AG10803 (cell line): ENCODE results near the gene SNX21.
"Not testable (repeated sequence)": the region's sequence is repeated elsewhere in the genome, so short reads cannot be mapped to it uniquely, and the experiment has no call there.

Source experiments
- DNase-seq: peaks from one replicate; pipeline ENCODE4 v3.0.0; 2010; ENCODE audit warnings: low read depth
- H3K4me3 ChIP-seq: 2 replicates; pipeline ENCODE4 v1.5.1; 2011; ENCODE audit warnings: mild to moderate bottlenecking, low read length, control low read depth
- TF ChIP-seq, protein P1 (sequence below): conservative IDR thresholded peaks from 2 replicates; pipeline ENCODE4 v1.5.1; 2011; ENCODE audit warnings: mild to moderate bottlenecking, low read length, control low read depth, inconsistent platforms

The SNX21 gene

DNA sequence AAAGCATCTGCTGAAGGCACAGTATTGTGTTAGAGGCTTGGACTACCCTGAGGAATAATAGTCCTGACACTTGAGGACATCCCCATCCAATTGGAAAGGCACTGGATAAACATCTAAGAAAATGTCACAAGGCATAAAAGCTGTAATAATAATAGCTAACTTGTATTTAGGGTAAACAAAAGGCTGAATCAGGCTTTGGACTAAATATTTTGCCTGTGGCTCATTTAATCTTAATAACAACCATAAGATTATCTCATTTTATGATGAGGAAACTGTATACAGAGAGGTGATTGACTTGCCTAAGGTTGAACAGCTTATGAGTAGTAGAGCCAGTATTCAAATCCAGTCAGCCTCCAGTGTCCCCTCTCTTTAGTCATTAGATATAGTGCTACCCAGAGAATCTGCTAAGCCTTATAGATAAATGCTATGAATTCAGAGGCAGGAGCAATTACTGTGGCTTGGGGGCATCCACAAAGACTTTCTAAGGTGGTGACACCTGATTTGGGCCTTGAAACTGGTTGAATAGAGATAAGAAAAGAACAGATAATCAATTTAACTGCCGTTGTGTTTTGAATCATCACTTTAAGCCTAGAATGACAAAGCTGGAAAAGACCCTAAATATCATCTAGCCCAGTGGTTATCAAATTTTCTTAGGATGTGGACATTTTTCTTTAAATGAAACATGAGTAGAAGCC lies 40.0 kb downstream of the SNX21 start:
- DNase-seq = no peak

DNA sequence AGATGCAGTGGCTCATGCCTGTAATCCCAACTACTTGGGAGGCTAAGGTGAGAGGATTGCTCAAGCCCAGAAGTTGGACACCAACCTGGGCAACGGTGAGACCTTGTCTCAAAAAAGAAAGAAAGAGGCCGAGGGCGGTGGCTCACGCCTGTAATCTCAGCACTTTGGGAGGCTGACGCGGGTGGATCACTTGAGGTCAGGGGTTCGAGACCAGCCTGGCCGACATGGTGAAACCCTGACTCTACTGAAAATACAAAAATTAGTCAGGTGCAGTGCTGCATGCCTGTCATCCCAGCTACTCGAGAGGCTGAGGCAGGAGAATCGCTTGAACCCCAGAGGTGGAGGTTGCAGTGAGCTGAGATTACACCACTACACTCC lies 40.5 kb downstream of the SNX21 start:
- not testable (repeated sequence) for H3K4me3 ChIP-seq, DNase-seq

More for the DNA sequence above, 40.0 kb downstream of the SNX21 start:
- TF ChIP-seq, protein P1, sequence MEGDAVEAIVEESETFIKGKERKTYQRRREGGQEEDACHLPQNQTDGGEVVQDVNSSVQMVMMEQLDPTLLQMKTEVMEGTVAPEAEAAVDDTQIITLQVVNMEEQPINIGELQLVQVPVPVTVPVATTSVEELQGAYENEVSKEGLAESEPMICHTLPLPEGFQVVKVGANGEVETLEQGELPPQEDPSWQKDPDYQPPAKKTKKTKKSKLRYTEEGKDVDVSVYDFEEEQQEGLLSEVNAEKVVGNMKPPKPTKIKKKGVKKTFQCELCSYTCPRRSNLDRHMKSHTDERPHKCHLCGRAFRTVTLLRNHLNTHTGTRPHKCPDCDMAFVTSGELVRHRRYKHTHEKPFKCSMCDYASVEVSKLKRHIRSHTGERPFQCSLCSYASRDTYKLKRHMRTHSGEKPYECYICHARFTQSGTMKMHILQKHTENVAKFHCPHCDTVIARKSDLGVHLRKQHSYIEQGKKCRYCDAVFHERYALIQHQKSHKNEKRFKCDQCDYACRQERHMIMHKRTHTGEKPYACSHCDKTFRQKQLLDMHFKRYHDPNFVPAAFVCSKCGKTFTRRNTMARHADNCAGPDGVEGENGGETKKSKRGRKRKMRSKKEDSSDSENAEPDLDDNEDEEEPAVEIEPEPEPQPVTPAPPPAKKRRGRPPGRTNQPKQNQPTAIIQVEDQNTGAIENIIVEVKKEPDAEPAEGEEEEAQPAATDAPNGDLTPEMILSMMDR = no peak
- H3K4me3 ChIP-seq = no peak overlapping the region

DNA sequence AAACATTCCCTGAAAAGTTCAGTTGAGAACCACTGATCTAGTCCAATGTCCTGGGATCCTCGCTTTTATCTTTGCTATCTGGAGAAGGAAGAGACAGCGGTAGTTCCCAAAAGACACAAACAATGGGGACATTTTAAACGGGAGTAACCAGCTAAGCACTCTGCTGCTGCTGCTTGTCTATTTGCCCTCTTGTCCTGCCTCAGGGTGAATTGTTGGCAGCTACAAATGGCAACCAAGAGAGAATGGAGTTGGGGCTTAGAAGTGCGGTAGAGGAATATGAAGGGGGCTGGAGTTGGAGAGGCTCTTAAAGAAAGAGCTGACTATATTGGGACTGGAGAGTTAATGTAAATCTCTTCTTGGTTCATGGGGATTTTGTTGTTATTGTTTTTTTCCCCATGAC lies 41.0 kb downstream of the SNX21 start:
- TF ChIP-seq, protein P1 = no peak
- no peak overlapping the region for H3K4me3 ChIP-seq
- no peak for DNase-seq

DNA sequence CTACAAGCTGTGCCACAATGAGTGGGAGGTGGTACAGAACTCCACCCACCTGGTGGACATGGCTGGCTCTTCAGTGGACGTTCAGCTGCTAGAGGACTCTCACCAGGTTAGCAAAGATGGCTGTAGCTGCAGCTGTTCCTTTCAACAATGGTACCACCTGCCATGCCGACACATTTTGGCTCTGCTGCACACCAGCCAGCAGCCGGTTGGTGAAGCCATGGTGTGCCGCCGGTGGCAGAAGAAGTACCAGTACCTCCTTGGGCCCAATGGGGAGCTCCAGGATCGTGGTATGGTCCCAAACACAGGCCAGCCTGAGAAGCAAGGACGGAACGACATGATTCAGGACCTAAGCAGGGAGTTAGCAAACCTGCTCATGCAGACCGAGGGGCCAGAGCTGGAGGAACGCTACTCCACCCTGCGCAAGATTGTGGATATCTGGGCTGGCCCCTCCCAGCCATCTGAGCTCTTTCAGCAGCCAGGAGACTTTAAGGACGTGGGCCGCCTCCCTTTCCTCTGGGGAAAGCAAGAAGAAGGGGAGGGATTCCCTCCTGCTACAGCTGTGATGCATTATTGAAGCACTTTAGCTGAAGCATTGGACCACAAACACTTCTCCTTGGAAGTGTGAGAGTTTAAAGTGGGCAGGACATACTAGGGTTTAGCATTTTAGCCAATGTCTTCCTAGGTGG lies 44.6 kb downstream of the SNX21 start:
- peak; percentile 75 for DNase-seq
- no peak overlapping the region for H3K4me3 ChIP-seq
- TF ChIP-seq, protein P1 = no peak

DNA sequence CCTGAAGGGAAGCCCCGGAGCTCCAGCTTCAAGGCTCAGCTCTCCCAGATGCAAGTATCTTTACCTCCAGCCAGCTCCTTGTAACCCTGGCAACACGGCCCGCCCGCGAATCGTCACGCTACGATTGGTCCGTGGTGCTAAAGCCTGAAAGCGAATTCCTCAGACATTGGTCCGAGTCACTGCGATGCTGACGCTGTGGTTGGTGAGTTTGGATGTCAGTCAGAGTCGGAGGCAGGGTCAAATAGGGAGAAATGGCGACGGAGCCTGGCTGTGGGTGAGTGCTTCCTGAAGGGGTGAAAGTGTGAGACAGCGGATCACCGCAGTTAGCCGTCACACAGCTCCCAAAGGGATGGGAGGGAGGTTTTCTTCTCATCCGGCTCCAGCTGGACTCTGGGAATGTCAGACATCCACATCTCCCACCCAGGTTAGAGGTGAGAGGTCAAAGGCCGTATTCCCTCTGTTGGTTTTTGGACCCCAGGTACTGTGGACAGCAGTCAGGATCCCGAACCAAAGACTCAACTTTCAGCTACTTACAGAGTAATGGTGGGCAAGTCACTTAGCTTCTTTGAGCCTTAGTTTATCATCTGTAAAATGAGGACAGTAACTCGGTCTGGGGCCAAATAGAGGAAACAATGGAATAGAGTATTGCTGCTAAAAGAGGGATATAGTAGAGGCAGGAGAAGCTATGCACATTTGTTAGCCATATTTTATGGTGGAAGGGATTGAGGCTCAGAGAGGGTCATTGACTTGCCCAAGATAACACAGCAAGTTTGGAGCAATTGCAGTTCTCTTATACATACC lies 47.6 kb downstream of the SNX21 start, which contains the start of gene ZSWIM1:
TSS of gene ZSWIM1 (plus strand) at position 240 of the 801 bp plus-strand sequence. CDS start 1,366 bp downstream, outside the sequence.
- DNase-seq = peak; percentile 99
- H3K4me3 ChIP-seq = peak within 1 kb of the TSS; percentile 94
- TF ChIP-seq, protein P1 = no peak

DNA sequence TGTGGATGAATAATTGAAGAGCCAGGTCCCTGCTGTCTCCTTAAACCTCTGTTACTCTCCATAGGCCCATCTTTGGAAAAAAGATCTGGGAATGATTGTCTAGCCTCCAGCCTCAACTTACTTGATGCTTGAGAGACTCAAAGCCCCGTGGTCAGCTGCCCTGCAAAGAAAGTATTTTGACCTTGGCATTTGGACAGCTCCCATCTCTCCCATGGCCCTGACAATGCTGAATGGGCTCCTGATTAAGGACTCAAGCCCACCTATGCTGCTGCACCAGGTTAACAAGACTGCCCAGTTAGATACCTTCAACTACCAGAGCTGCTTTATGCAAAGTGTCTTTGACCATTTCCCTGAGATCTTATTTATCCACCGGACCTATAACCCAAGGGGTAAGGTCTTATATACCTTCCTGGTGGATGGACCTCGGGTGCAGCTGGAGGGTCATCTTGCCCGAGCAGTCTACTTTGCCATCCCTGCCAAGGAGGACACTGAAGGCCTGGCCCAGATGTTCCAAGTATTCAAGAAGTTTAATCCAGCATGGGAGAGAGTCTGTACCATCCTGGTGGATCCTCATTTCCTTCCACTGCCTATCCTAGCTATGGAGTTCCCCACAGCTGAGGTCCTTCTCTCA lies 49.0 kb downstream of the SNX21 start:
- H3K4me3 ChIP-seq = no peak overlapping the region
- TF ChIP-seq, protein P1 = no peak
- no peak for DNase-seq

DNA sequence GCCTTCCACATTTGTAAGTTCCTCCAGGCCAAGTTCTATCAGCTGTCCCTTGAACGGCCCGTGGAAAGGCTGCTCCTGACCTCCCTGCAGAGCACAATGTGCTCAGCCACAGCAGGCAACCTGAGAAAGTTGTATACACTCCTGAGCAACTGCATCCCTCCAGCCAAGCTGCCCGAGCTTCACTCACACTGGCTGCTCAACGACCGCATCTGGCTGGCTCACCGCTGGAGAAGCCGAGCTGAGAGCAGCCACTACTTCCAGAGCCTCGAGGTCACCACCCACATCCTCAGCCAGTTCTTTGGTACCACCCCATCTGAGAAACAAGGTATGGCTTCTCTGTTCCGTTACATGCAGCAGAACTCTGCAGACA lies 49.5 kb downstream of the SNX21 start:
- TF ChIP-seq, protein P1 = no peak
- H3K4me3 ChIP-seq = no peak overlapping the region
- no peak for DNase-seq
